Hepatocyte (in vitro differentiated cells): ENCODE results near the gene ZC3H13.

Experiments
- CTCF ChIP-seq: fragments of 200-600 bp; sonication (generic); IDR thresholded peaks from 2 replicates; pipeline ENCODE4 v1.5.1; 2016; ENCODE audit warnings: antibody characterized with exemption, mild to moderate bottlenecking; ENCODE audit not compliant: poor library complexity
- EZH2 ChIP-seq: fragments of 200-600 bp; sonication (generic); IDR thresholded peaks from 2 replicates; pipeline ENCODE4 v1.6.1; 2016; ENCODE audit warnings: antibody characterized with exemption, mild to moderate bottlenecking, borderline replicate concordance

GRCh38 chr13:46045424-46045823 is 7.1 kb downstream of the ZC3H13 start:
- TF ChIP-seq EZH2 = no peak
- TF ChIP-seq CTCF = no peak
